Breast epithelium (tissue), 4 donors: ENCODE results near the gene BIK. TPM values are rescaled to one million over a fixed set of nuclear protein-coding genes. Genes with fewer than 3 reads are reported as not detected.
A peak's percentile ranks its signal among the peaks of the same experiment; 100 is the strongest.

Experiments
- DNase-seq, 2 donors: peaks; one replicate each; pipeline ENCODE4 v3.0.0-alpha.2; 2019; ENCODE audit warnings: low spot score in 2 of 2
- H3K27ac ChIP-seq, 2 donors: fragments of 200-600 bp; sonication (generic) in 1 of 2; one replicate each; pipeline ENCODE4 v1.5.1; 2016 to 2019; ENCODE audit warnings: mild to moderate bottlenecking in 1 of 2
- H3K27me3 ChIP-seq, 2 donors: fragments of 200-600 bp; sonication (generic) in 1 of 2; one replicate each; pipeline versions ENCODE4 v1.5.1 to v1.6.0; 2017 to 2019; ENCODE audit warnings: control low read depth in 1 of 2, mild to moderate bottlenecking in 1 of 2
- H3K36me3 ChIP-seq: fragments of 200-600 bp; one replicate; pipeline ENCODE4 v1.5.1; 2019
- H3K4me1 ChIP-seq, 2 donors: fragments of 200-600 bp; sonication (generic); one replicate each; pipeline ENCODE4 v1.5.1; 2016 to 2019; ENCODE audit warnings: control low read depth in 1 of 2
- H3K4me3 ChIP-seq, 3 donors: fragments of 200-600 bp; sonication (generic); 1 replicate in 2 of 3; 2 replicates in 1 of 3; pipeline ENCODE4 v1.5.1; 2016 to 2019; ENCODE audit warnings: mild to moderate bottlenecking in 3 of 3, moderate library complexity in 2 of 3
- H3K9me3 ChIP-seq, 2 donors: fragments of 200-600 bp; sonication (generic) in 1 of 2; one replicate each; pipeline ENCODE4 v1.5.1; 2016 to 2019; ENCODE audit warnings: control low read depth in 1 of 2
- CTCF ChIP-seq, 3 donors: fragments of 450-650 bp; IDR thresholded peaks; one replicate each; pipeline ENCODE4 v1.5.1; 2016 to 2017; ENCODE audit warnings: antibody characterized with exemption in 3 of 3, mild to moderate bottlenecking in 3 of 3, moderate library complexity in 3 of 3
- POLR2A ChIP-seq: fragments of 450-650 bp; IDR thresholded peaks from one replicate; pipeline ENCODE4 v1.6.1; 2016; ENCODE audit warnings: antibody characterized with exemption, mild to moderate bottlenecking, moderate library complexity
- POLR2AphosphoS5 ChIP-seq, 3 donors: sonication (generic); formaldehyde crosslinking; IDR thresholded peaks; one replicate each; pipeline ENCODE4 v1.6.1; 2017; ENCODE audit warnings: antibody characterized with exemption in 3 of 3
- intact Hi-C: fragments of 100-400 bp; cut with DNase I; formaldehyde crosslinking; loops from one replicate; pipeline ENCODE4 v1.15.1; 2023; ENCODE audit warnings: low total_unique reads
- total RNA-seq, 3 donors: library from RNA; depleted of rRNA; stranded (reverse); fragments of >200 nt; gene quantifications; one replicate each; pipeline ENCODE4 v1.1.0, GENCODE V29; 2016

BIK gene
- total RNA-seq, 3 donors from 2014 or later, result 22.6 to 25.0 TPM; not detected in 1

GRCh38 chr22:43110927-43111623 lies 525 bp downstream of the BIK start:
- peak; percentile 35 to 72 for DNase-seq
- no peak for TF ChIP-seq CTCF (IDR thresholded peaks at IDR 0.05)
- TF ChIP-seq POLR2A, result no peak
- TF ChIP-seq POLR2AphosphoS5 (IDR thresholded peaks at IDR 0.05), result peak in 1 of 3 donors; percentile 19
- intact Hi-C loops, result no loop called here
- H3K27ac ChIP-seq, result peak overlapping the region; percentile 30 to 76
- no peaks in the 10 kb centered on the region for H3K9me3 ChIP-seq
- no peaks in the 10 kb centered on the region for H3K36me3 ChIP-seq
- H3K4me3 ChIP-seq, result peak overlapping the region; percentile 41 to 71 (median 70)
- peaks cover 0 to 3% of the 10 kb centered on the region in 2 donors for H3K27me3 ChIP-seq
- peaks cover 3 to 5% of the 10 kb centered on the region in 2 donors for H3K4me1 ChIP-seq

DNA sequence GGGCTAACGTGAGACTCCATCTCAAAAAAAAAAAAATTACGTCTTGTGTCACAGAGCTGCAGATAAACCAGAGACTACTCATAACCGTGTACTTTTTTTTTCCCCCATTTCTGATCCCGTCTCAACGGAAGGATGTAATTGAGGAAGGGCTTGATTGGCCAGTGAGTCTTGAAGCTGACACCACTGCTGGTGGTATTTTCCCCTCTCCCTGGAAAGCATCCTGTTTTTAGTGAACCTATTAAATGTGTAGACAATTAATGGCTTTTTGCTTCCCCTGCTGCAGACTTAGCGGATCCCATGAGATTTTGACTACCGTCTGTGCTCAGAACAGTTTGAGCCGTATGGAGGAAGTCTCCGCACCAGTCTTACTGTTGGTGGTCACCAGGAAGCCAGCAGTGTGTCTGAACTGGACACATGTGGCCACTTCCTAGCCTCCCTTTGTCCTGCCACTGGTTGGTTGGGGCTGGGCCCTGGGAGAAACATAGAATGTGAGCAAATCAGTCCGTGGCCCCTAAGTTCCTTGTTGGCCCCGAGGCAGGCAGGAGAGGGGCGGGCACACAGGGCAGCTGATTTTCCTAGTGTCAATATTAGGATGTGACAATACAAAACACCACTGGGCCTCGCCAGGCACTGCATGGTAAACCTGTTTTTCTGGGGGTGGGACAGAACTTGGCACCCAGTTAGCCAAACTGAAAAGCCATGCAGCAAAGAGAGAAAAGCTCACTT lies 3.1 kb downstream of the BIK start:
- H3K9me3 ChIP-seq, result no peaks in the 10 kb centered on the region
- no peak for TF ChIP-seq POLR2A
- no peak for TF ChIP-seq CTCF (IDR thresholded peaks at IDR 0.05)
- no peak for TF ChIP-seq POLR2AphosphoS5 (IDR thresholded peaks at IDR 0.05)
- peak; percentile 53 to 77 for DNase-seq
- H3K27ac ChIP-seq, result peak overlapping the region; percentile 68 to 72
- H3K27me3 ChIP-seq, result peaks cover 0 to 3% of the 10 kb centered on the region in 2 donors
- H3K4me3 ChIP-seq, result no peak overlapping the region
- peaks cover 3 to 5% of the 10 kb centered on the region in 2 donors for H3K4me1 ChIP-seq
- intact Hi-C loops, result no loop called here
- H3K36me3 ChIP-seq, result no peaks in the 10 kb centered on the region

DNA sequence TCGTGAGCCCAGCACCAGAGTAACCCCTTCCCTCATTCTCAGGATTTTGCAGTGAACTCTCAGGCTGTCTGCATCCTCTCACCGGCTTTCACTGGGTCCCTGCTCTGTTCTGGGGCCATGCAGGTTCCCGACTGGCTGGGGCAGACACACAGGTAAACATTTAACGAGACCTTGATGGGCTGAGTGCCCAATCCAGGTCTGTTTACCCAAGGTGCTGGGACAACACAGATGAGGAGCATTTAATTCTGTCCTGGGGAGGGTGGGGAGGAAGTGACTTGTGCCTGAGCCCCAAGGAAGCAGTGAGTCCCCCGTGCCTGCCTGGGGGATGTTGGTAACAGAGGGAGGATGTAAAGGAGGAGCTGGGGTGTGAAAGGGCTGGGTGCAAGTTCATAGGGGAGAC lies 4.4 kb downstream of the BIK start:
- peaks cover 0 to 3% of the 10 kb centered on the region in 2 donors for H3K27me3 ChIP-seq
- TF ChIP-seq POLR2AphosphoS5 (IDR thresholded peaks at IDR 0.05) (peak in 1 of 3 donors; percentile 23), POLR2A (no peak)

DNA sequence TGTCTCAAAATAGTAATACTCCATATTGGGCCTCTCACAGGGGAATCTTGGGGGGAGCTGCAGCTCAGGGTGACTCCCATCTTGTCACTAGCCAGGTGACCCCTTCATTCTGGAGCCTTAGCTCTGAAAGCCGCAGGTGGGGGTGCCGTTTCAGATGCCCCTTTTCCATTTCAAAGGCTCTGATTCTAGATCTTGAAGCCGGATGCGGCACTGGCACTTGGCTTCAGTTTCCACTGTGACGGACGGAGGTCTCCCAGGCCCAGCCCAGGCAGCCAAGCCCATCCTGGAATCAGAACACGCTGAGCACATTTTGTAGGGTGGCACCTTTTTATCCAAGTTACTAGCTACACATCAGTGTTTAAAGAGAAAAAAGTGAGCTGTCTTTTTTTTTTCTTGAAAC lies 6.4 kb downstream of the BIK start:
- Histone ChIP-seq H3K4me1 (no peaks in the 10 kb centered on the region), H3K27ac (no peak overlapping the region), H3K4me3 (no peak overlapping the region), H3K9me3 (no peaks in the 10 kb centered on the region), H3K27me3 (no peaks in the 10 kb centered on the region), H3K36me3 (no peaks in the 10 kb centered on the region)
- DNase-seq, result no peak
- no peak for TF ChIP-seq POLR2AphosphoS5 (IDR thresholded peaks at IDR 0.05)
- no peak for TF ChIP-seq POLR2A
- no peak for TF ChIP-seq CTCF (IDR thresholded peaks at IDR 0.05)
- intact Hi-C loops, result no loop called here

More for the DNA sequence above, 4.4 kb downstream of the BIK start:
- intact Hi-C loops, result no loop called here
- H3K36me3 ChIP-seq, result no peaks in the 10 kb centered on the region
- peak overlapping the region; percentile 52 to 72 for H3K27ac ChIP-seq
- peak overlapping the region in 1 of 3 donors; percentile 25 for H3K4me3 ChIP-seq
- peak; percentile 51 to 83 for DNase-seq
- H3K4me1 ChIP-seq, result peaks cover 2 to 5% of the 10 kb centered on the region in 2 donors
- no peaks in the 10 kb centered on the region for H3K9me3 ChIP-seq

GRCh38 chr22:43118024-43118849 lies 7.7 kb downstream of the BIK start:
- TF ChIP-seq CTCF (IDR thresholded peaks at IDR 0.05) (no peak), POLR2AphosphoS5 (IDR thresholded peaks at IDR 0.05) (no peak), POLR2A (no peak)
- H3K36me3 ChIP-seq, result no peaks in the 10 kb centered on the region
- intact Hi-C loops, result no loop called here

More at GRCh38 chr22:43118024-43118849, 7.7 kb downstream of the BIK start:
- no peaks in the 10 kb centered on the region for H3K4me1 ChIP-seq
- H3K27ac ChIP-seq, result no peak overlapping the region
- no peak overlapping the region for H3K4me3 ChIP-seq
- H3K27me3 ChIP-seq, result no peaks in the 10 kb centered on the region
- no peaks in the 10 kb centered on the region for H3K9me3 ChIP-seq
- no peak for DNase-seq
